ENCODE measurements around the gene CHPT1.
"Not testable (repeated sequence)": the region's sequence is repeated elsewhere in the genome, so short reads cannot be mapped to it uniquely, and the experiment has no call there.

CHPT1 gene

GRCh38 chr12:101722392-101722791 is 25.0 kb downstream of the CHPT1 start:
- no peak for DNase-seq (ENCODE audit: low spot score)

DNA sequence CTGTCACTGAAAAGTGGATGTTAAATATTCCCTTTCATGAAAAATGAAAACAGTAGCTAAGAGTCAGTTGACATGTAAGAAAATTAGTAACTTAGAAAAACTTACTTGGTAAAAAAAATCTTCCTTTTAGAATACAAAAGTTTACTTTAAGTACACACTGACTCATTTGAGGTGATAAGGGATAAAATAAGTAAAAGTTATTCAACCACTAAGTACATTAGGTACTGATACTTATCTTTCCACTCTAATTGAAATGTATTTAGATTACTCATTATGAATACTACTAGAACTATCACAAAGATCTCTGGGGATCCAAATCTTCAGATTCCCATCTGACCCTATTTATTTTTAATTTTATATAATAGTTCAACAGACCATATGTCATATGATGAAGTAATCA is 29.7 kb downstream of the CHPT1 start:
- DNase-seq (ENCODE audit: low spot score) = no peak

DNA sequence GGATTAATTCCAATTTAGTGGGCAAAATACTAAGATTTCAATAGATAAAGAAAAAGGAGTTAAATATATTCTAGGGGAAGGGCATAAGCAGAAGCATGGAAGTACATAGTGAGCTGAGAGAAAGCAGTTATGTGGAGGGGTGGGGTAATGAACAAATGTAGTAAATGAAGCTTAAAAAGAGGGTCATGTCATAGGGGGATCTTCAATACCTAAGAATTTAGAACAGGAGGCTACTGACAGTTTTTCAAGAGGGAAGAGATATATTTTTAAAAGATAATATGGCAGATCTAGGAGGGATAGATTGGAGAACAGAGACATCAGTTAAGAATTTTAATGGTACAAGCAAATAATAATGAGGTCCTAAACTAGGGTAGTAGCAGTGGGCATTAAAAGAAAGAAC is 32.4 kb downstream of the CHPT1 start:
- DNase-seq (ENCODE audit: low spot score) = no peak

DNA sequence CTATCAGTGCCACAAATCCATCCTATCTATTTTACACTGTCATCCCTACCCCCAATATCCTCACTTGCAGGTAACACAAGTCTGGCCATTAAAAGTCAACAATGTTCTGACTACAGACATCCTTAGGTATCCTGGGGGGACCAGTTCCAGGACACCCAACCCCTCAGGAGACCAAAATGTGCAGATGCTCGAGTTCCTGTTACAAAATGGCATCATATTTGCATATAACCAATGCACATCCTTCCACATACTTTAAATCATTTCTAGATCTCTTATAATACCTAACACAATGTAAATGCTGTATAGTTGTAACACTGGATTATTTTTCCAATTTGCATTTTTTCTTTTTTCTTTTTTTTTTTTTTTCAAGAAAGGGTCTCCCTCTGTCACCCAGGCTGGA is 34.9 kb downstream of the CHPT1 start:
- DNase-seq (ENCODE audit: low spot score) = no peak

- DNase-seq (ENCODE audit: low spot score) = no peak
Measured at GRCh38 chr12:101733166-101733565, 35.7 kb downstream of the CHPT1 start.

DNA sequence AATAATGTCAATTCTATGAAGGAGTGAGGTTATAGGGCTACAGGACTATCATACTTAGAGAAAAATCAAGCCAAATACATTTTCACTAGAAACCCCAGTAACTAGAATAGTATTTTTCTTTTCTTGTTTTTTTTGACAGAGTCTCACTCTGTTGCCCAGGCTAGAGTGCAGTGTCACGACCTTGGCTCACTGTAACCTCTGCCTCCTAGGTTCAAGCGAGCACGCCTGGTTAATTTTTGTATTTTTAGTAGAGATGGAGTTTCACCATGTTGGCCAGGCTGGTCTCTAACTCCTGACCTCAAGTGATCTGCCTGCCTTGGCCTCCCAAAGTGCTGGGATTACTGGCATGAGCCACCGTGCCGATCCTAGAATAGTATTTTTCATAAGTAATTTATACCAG is 37.0 kb downstream of the CHPT1 start:
- DNase-seq (ENCODE audit: low spot score) = not testable (repeated sequence)

- DNase-seq (ENCODE audit: low spot score) = no peak
Measured at GRCh38 chr12:101737476-101737875, 40.0 kb downstream of the CHPT1 start.

- no peak for DNase-seq (ENCODE audit: low spot score)
Measured at GRCh38 chr12:101738920-101739665, 41.7 kb downstream of the CHPT1 start, which contains the start of gene SYCP3. SYCP3 (minus strand) TSS chr12:101739462; CDS start chr12:101737935, 1,527 bp downstream.

- DNase-seq (ENCODE audit: low spot score) = no peak
Measured at GRCh38 chr12:101740566-101740965, 43.1 kb downstream of the CHPT1 start.

- DNase-seq (ENCODE audit: low spot score) = no peak
Measured at GRCh38 chr12:101740980-101741379, 43.5 kb downstream of the CHPT1 start.

DNA sequence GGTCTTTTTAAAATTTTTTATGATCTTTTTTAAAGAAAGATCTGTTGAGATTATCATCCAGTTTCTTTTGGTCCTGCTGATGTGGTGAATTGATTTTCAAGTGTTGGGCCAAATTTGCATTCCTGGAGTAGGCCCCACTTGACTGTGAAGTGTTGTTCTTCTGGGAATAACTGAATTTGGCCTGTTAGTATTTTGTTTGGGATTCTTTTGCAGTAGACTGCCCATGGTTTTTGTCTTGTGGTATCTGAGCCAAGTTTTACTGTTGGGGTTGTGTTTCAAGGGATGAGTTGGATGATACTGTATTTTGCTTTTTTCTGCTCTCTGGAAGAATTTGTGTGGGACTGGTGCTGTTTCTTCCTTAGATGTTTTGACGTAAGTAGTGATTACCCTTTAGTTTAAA is 45.8 kb downstream of the CHPT1 start:
- no peak for DNase-seq (ENCODE audit: low spot score)

- no peak for DNase-seq (ENCODE audit: low spot score)
Measured at GRCh38 chr12:101743724-101744472, 46.5 kb downstream of the CHPT1 start.

DNA sequence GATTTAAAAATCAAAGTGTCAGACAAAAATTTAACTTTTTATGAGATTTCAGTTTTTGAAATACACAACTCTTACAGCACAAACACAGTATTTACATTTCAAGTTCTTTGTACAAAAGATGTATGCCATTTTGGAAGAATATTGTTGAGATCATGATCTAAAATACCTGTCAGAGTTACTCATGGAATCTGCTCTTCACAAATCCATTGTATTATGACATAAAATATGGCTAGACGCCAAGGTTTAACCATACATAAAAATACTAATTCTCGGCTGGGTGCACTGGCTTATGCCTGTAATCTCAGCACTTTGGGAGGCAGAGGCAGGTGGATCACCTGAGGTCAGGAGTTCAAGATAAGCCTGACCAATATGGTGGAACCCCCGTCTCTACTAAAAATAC is 48.0 kb downstream of the CHPT1 start:
- no peak for DNase-seq (ENCODE audit: low spot score)

DNA sequence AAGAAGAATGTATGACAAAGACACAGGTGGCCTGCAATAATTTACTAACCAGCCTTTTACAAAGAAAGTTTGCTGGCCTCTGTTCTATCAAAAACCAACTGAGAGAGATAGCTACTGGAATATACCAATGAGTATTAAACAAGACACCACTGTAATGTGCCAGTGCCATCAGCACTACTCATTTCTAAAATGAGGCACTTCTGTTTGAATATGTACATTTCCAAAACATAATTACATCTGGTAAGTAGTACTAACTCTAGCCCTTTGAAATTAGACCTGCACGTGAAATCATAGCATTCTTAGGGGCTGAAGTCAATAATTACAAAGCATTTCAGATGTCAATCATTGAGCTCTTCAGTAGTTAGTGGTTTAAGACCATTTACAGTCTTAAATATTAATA is 48.8 kb downstream of the CHPT1 start:
- no peak for DNase-seq (ENCODE audit: low spot score)

DNA sequence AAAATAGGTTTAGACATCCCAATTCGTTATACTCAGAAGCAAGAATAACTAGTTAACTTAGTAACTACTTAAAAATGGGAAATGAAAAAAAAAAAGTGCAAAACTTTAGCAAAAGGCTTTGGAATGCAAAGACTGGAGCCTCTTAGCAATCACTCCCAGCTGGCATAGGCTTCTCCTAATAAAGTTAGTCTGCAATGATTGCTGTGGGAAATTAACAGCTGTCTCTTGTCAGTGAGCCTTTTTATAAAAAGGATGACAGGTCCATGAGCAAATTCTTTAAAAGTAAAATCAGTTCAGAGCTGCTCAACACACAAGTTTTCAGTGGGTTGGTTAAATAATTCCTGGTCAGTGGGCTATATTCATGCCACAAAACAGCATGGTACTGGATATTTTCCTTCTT is 49.2 kb downstream of the CHPT1 start:
- no peak for DNase-seq (ENCODE audit: low spot score)

- DNase-seq (ENCODE audit: low spot score) = no peak
Measured at GRCh38 chr12:101747697-101748096, 50.3 kb downstream of the CHPT1 start.

GRCh38 chr12:101748907-101749306 is 51.5 kb downstream of the CHPT1 start:
- no peak for DNase-seq (ENCODE audit: low spot score)

DNA sequence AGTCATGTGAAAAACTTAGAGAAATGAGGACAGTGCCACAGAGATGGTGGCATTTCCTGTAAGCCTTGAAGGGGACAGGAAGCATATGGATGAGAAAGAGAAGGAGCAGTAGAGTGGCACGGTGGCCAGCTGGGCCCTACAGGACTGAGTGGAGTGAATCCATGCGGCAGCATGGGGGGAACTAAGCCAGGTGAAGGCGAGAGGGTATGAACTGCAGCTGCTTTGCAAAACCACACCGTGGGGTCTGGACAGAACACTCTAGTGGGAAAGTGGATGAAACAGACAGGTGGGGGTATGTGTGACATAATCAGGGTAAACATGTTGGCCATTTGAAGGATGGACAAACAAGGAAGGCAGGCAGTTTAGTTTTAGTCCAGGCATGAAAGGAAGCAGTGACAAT is 52.2 kb downstream of the CHPT1 start:
- no peak for DNase-seq (ENCODE audit: low spot score)

DNA sequence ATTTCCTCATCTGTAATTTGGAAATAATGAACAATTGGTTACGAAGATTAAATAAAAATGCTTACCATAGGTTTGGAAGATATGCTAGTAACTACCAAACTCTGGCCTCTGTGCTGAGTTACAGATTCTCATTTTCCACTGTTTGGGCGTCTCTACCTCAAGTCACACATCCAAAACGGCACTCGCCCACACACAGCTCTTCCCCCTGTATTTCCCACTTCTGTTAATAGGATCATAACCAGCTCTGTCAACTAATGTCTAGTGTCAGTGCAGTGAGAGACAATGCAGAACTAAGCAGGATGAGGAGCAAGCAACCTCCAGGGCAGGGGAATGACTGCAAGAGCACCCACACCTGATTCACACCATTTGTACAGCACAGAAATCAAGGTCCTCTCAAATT is 52.7 kb downstream of the CHPT1 start:
- no peak for DNase-seq (ENCODE audit: low spot score)

DNA sequence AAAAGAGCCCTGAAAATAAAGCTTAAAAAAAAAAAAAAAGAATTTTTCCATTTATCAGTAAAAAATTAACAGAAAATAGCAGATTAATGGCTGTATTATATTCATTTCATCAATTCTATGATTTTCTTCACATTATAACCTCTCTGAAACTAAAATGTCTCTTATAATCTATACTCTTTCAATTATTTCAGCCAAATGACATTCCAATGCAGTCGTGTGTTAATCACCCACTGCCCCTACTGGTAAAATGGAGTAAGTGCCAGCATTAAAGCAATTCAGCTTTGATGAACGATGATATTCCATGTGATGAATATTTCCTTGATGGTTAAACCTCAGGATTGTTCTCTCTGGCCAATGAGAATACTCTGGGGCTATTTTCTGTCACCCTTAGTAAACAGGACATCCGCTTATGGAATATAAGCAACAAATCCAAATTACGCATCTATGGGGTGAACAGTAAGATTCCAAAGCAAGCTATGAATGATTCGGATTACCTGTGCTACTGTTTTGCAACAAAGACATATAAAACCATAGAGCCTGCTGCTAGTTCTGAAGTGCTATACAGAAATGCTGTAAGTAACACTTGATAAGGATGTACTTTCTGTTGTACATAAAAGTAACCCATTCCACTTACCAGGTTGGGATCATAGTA is 62.1 kb downstream of the CHPT1 start:
- DNase-seq (ENCODE audit: low spot score) = peak; percentile 19

DNA sequence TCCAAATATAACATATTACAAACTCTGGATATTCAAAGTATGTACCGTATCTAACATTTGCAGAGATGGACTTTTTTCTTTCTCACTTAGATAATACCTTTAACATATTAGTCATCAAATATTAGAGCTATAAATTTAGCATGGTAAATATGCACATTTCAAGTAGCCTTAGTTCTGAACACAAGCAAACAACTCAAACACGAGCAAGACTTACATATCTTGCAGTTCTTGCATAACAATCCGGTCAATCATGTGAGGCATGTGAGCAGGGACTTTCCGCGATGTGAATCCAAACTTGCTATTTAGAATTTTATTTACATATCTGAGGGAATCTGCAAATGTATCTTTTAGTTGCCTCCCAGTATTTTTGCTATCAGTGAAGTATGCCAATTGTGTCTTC is 63.9 kb downstream of the CHPT1 start:
- no peak for DNase-seq (ENCODE audit: low spot score)

DNA sequence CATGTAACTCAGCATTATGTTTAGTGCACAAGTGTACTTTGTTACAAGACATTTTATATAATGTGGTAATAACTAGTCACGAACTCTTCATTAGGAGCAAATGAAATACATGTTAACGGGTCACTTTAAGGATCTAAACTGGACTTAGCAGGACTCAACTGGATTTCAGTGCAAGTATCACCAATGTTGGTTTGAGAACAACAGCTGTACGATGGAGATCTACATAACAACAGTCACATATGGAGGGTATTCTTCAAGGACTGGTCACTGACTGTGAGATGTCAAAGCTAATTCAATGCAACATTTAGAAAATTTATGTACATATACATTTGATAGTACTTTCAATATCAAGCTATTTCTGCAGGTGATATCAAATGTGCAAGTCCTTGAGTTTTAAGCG is 64.3 kb downstream of the CHPT1 start:
- no peak for DNase-seq (ENCODE audit: low spot score)

All from cerebellar cortex (tissue), 1 donor.